GM12864 (cell line): ENCODE measurements around the gene SORCS2.
A peak's percentile ranks its signal among the peaks of the same experiment; 100 is the strongest.

Experiments
- DNase-seq: peaks from one replicate; pipeline ENCODE4 v3.0.0-alpha.2; 2011; ENCODE audit warnings: low read depth
- H3K4me3 ChIP-seq: 2 replicates; pipeline ENCODE4 v1.5.1; 2011; ENCODE audit warnings: mild to moderate bottlenecking, low read depth, low read length, control low read depth
- CTCF ChIP-seq: IDR thresholded peaks from 2 replicates; pipeline ENCODE4 v1.5.1; 2011; ENCODE audit warnings: low read depth, mild to moderate bottlenecking, moderate library complexity, low read length, control low read depth, inconsistent platforms; ENCODE audit errors: missing control alignments

Gene SORCS2

GRCh38 chr4:7239101-7239820 lies 46.9 kb downstream of the SORCS2 start:
- no peak for TF ChIP-seq CTCF
- no peak for DNase-seq
- no peak overlapping the region for H3K4me3 ChIP-seq

- no peak for TF ChIP-seq CTCF
- no peak for DNase-seq
- no peak overlapping the region for H3K4me3 ChIP-seq
These were observed 47.5 kb downstream of the SORCS2 start for GRCh38 chr4:7239844-7240243.

GRCh38 chr4:7240306-7240705 lies 48.0 kb downstream of the SORCS2 start:
- H3K4me3 ChIP-seq, result no peak overlapping the region
- TF ChIP-seq CTCF, result peak; percentile 10
- DNase-seq, result no peak

GRCh38 chr4:7241597-7242125 lies 49.3 kb downstream of the SORCS2 start:
- no peak overlapping the region for H3K4me3 ChIP-seq
- no peak for DNase-seq
- no peak for TF ChIP-seq CTCF

- H3K4me3 ChIP-seq, result no peak overlapping the region
- no peak for TF ChIP-seq CTCF
- no peak for DNase-seq
These were observed 50.4 kb downstream of the SORCS2 start for GRCh38 chr4:7242766-7243165.

- DNase-seq, result no peak
- H3K4me3 ChIP-seq, result no peak overlapping the region
- no peak for TF ChIP-seq CTCF
These were observed 51.4 kb downstream of the SORCS2 start for GRCh38 chr4:7243609-7244330.

GRCh38 chr4:7244331-7244665 lies 52.0 kb downstream of the SORCS2 start:
- no peak overlapping the region for H3K4me3 ChIP-seq
- DNase-seq, result no peak
- TF ChIP-seq CTCF, result no peak
